PC-9 (cell line): Measurements from ENCODE around the gene C16orf86.

ENCODE experiments used
- CTCF ChIP-seq: fragments of 200-600 bp; sonication (generic); conservative IDR thresholded peaks from 2 replicates; pipeline ENCODE4 v1.6.1; 2017; ENCODE audit warnings: mixed run types, antibody characterized with exemption, mild to moderate bottlenecking, moderate library complexity
- EZH2 ChIP-seq: fragments of 200-600 bp; sonication (generic); IDR thresholded peaks from 2 replicates; pipeline ENCODE4 v1.8.0; 2017; ENCODE audit warnings: antibody characterized with exemption, low read depth

GRCh38 chr16:67707210-67707609, 40.6 kb downstream of the C16orf86 start:
- TF ChIP-seq CTCF (no peak), EZH2 (no peak)
